GM19324 (cell line): ENCODE data around the gene TP53BP2.

Experiments
- ATAC-seq: cut with Tn5 transposase; IDR thresholded peaks from one replicate; pipeline ENCODE4 v1.9.1; 2021; ENCODE audit warnings: mild to moderate bottlenecking, moderate library complexity; ENCODE audit not compliant: unreplicated experiment, low FRiP score

TP53BP2 gene

GRCh38 chr1:223729906-223730305 lies 115.8 kb downstream of the TP53BP2 start:
- no peak for ATAC-seq
